ENCODE measurements around the gene STAG3. TPM values are rescaled to one million over a fixed set of nuclear protein-coding genes. Genes with fewer than 3 reads are reported as not detected.
"Not testable (repeated sequence)": the region's sequence is repeated elsewhere in the genome, so short reads cannot be mapped to it uniquely, and the experiment has no call there.

The STAG3 gene
- 1 to 10 TPM in 1 of 4 donors, under 1 TPM in 1, not detected in 2; 0.49 to 2.5 TPM for total RNA-seq

DNA sequence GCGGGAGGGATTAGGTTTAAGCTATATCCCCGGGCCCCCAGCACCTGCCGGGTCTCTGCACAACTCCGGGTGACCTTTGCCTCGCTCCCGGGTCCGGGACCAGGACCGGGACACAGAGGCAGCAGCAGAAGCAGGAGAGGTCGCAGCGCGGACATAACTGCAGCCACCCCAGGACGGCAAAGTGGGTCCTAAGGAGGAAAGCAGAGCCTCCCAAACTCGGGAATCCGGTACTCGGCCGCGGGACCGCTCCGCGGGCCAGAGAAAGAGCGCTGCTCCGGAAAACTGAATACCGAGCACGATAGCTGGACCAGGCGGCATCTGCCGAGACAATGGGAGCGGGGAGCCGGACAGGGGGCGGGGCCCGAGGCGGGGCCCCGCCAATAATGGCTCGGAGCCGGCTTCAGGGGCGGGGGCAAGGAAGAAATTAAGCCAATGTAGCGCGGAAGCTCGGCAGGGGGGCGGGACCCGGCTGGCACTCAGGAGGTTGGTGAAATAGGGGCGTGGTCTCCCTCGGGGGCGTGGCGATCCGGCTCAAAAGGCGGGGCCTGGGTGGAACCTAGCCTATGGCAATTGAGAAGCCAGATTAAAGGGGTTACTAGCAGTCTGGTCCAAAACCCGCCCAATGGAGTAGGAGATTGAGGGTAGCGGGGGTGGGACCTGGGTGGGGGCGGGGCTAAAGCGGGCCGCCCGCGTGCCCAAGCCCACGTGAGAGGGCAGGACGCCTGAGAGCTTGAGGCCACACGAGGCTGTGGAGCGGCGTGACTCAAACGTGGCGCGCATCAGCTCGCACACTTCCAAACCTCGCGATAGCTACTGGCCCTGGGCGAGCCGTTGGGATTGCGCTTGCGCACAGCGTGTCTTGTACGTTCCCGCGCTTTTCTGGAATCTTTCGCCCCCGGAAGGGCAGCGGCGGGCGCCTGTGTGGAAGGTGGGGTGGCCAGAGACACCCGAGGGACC is at the start of gene STAG3, which contains the start of gene GPC2:
TSS of gene STAG3 (plus strand) at position 874 of the 957 bp plus-strand sequence. CDS start 2,639 bp downstream, outside the sequence.
TSS of gene GPC2 (minus strand) at position 337 of the 957 bp plus-strand sequence. CDS start at position 155, 182 bp downstream.
- peak within 1 kb of the TSS in 1 of 2 donors; percentile 63 for H3K27ac ChIP-seq

DNA sequence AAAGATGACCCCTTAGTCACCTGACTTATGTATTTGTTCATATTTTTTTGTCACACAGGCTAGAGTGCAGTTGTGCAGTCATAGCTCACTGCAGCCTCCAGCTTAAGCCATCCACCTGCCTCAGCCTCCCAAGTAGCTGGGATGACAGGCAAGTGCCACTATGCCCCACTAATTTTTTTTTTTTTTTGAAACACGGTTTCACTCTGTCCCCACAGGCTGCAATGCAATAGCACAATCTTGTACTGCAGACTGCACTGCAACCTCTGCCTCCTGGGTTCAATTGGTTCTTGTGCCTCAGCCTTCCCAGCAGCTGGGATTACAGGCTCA is 49.1 kb upstream of the STAG3 start:
- TF ChIP-seq, protein P1, sequence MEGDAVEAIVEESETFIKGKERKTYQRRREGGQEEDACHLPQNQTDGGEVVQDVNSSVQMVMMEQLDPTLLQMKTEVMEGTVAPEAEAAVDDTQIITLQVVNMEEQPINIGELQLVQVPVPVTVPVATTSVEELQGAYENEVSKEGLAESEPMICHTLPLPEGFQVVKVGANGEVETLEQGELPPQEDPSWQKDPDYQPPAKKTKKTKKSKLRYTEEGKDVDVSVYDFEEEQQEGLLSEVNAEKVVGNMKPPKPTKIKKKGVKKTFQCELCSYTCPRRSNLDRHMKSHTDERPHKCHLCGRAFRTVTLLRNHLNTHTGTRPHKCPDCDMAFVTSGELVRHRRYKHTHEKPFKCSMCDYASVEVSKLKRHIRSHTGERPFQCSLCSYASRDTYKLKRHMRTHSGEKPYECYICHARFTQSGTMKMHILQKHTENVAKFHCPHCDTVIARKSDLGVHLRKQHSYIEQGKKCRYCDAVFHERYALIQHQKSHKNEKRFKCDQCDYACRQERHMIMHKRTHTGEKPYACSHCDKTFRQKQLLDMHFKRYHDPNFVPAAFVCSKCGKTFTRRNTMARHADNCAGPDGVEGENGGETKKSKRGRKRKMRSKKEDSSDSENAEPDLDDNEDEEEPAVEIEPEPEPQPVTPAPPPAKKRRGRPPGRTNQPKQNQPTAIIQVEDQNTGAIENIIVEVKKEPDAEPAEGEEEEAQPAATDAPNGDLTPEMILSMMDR (IDR thresholded peaks at IDR 0.05): no peak
- no peak for TF ChIP-seq POLR2A (IDR thresholded peaks at IDR 0.05)
- Histone ChIP-seq H3K9me3 (no peaks in the 10 kb centered on the region), H3K36me3 (no peaks in the 10 kb centered on the region), H3K27ac (peak overlapping the region in 1 of 2 donors; percentile 89), H3K4me3 (no peak overlapping the region), H3K27me3 (no peaks in the 10 kb centered on the region), H3K4me1 (peaks cover 0 to 3% of the 10 kb centered on the region in 2 donors)
- intact Hi-C loops (cut with DNase I; ENCODE audit: low total_unique reads): no loop called here
- no peak for DNase-seq

More for the DNA sequence above, at the start of gene STAG3, which contains the start of gene GPC2:
- intact Hi-C loops (cut with DNase I; ENCODE audit: low total_unique reads): no loop called here
- peak in 1 of 2 donors; percentile 23 for TF ChIP-seq POLR2A (IDR thresholded peaks at IDR 0.05)
- TF ChIP-seq, protein P1 (IDR thresholded peaks at IDR 0.05): no peak
- DNase-seq: peak; percentile 94 to 95
- no peaks in the 10 kb centered on the region for H3K9me3 ChIP-seq
- H3K36me3 ChIP-seq: no peaks in the 10 kb centered on the region
- H3K4me1 ChIP-seq: peaks cover 0 to 3% of the 10 kb centered on the region in 2 donors
- H3K27me3 ChIP-seq: no peaks in the 10 kb centered on the region
- peak within 1 kb of the TSS; percentile 33 to 34 for H3K4me3 ChIP-seq

DNA sequence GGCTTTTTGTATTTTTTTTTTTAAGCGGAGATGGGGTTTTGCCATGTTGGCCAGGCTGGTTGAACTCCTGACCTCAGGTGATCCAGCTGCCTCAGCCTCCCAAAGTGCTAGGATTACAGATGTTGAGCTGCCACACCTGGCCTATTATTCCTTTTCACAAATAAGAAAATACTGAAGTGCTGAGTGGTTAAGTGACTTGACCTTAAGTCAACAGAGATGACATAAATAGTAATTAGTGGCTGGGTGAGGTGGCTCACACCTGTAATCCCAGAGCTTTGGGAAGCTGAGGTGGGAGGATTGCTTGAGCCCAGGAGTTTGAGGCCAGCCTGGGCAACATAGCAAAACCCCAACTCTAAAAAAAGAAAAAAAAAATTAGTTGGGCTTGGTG is 47.5 kb upstream of the STAG3 start:
- H3K27me3 ChIP-seq; H3K27ac ChIP-seq; H3K4me3 ChIP-seq; intact Hi-C loops (cut with DNase I; ENCODE audit: low total_unique reads); H3K4me1 ChIP-seq; H3K36me3 ChIP-seq; DNase-seq; H3K9me3 ChIP-seq: not testable (repeated sequence)

DNA sequence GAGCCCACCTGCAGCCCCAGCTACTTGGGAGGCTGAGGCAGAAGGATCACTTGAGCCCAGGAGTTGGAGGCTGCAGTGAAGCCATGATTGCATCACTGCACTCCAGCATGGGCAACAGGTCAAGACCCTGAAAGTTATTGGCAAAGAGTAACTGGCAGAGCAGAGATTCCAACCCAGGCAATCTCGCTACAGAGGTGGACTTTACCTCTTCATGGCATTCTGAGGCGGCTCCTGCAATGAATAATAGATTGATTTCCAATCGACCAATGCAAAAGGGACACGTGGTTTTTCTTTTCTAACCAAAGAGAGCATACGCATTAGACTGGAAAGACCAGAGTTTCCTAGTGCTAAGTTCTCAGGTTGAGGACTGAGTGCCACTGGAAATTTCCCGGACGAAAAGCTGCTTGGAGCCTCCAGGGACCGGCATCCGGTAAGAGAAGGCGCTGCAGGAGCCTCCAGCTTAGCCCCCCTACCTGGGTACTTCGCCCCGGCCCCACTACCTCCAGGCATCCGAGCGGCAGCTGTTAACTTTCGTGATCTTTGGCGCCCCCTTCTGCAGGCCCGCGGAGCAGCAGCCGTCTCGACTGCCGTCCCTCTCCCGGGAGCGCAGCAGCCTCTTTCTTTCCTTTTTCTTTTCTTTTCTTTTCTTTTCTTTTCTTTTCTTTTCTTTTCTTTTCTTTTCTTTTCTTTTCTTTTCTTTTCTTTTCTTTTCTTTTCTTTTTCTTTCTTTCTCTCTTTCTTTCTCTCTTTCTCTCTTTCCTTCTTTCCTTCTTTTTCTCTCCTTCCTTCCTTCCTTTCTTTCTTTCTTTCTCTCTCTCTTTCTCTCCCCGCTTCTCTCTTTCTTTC is 46.9 kb upstream of the STAG3 start:
- TF ChIP-seq, protein P1 (IDR thresholded peaks at IDR 0.05): peak; percentile 81 to 85 (median 82)
- no peak for TF ChIP-seq POLR2A (IDR thresholded peaks at IDR 0.05)
- H3K27ac ChIP-seq: no peak overlapping the region
- H3K36me3 ChIP-seq: no peaks in the 10 kb centered on the region
- no peak overlapping the region for H3K4me3 ChIP-seq
- H3K9me3 ChIP-seq: no peaks in the 10 kb centered on the region
- H3K27me3 ChIP-seq: no peaks in the 10 kb centered on the region
- intact Hi-C loops (cut with DNase I; ENCODE audit: low total_unique reads): no loop called here
- DNase-seq: peak; percentile 78 to 83
- H3K4me1 ChIP-seq: peaks cover 0 to 3% of the 10 kb centered on the region in 2 donors

- TF ChIP-seq, protein P1 (IDR thresholded peaks at IDR 0.05): no peak
- TF ChIP-seq POLR2A (IDR thresholded peaks at IDR 0.05): no peak
- no peak overlapping the region for H3K27ac ChIP-seq
- no peaks in the 10 kb centered on the region for H3K27me3 ChIP-seq
- H3K4me1 ChIP-seq: peaks cover 0 to 3% of the 10 kb centered on the region in 2 donors
- no peaks in the 10 kb centered on the region for H3K9me3 ChIP-seq
- no peak overlapping the region for H3K4me3 ChIP-seq
- intact Hi-C loops (cut with DNase I; ENCODE audit: low total_unique reads): no loop called here
- DNase-seq: no peak
- no peaks in the 10 kb centered on the region for H3K36me3 ChIP-seq
These were observed 45.6 kb upstream of the STAG3 start for GRCh38 chr7:100132126-100132525.
